BLaER1 (cell line): Measurements from ENCODE around the gene PGM2.

Source experiments
- H3K27ac ChIP-seq: shearing (Covaris generic); formaldehyde crosslinking; 2 replicates; pipeline ENCODE4 v1.8.1; 2022
- H3K27me3 ChIP-seq: shearing (Covaris generic); formaldehyde crosslinking; 2 replicates; pipeline ENCODE4 v1.8.1; 2022
- H3K36me3 ChIP-seq: shearing (Covaris generic); formaldehyde crosslinking; 2 replicates; pipeline ENCODE4 v1.8.1; 2022
- H3K4me1 ChIP-seq: shearing (Covaris generic); formaldehyde crosslinking; 2 replicates; pipeline ENCODE4 v1.8.1; 2022
- H3K4me2 ChIP-seq: shearing (Covaris generic); formaldehyde crosslinking; 2 replicates; pipeline ENCODE4 v1.8.1; 2022
- H3K4me3 ChIP-seq: shearing (Covaris generic); formaldehyde crosslinking; 2 replicates; pipeline ENCODE4 v1.8.1; 2022
- H3K9ac ChIP-seq: shearing (Covaris generic); formaldehyde crosslinking; 2 replicates; pipeline ENCODE4 v1.8.1; 2022
- H3K9me3 ChIP-seq: shearing (Covaris generic); formaldehyde crosslinking; 2 replicates; pipeline ENCODE4 v1.8.1; 2022
- H4K20me1 ChIP-seq: shearing (Covaris generic); formaldehyde crosslinking; 2 replicates; pipeline ENCODE4 v1.8.1; 2022
- Cebpa-rat ChIP-seq: shearing (Covaris generic); IDR thresholded peaks from 2 replicates; pipeline ENCODE4 v1.8.1; 2022

Gene PGM2

DNA sequence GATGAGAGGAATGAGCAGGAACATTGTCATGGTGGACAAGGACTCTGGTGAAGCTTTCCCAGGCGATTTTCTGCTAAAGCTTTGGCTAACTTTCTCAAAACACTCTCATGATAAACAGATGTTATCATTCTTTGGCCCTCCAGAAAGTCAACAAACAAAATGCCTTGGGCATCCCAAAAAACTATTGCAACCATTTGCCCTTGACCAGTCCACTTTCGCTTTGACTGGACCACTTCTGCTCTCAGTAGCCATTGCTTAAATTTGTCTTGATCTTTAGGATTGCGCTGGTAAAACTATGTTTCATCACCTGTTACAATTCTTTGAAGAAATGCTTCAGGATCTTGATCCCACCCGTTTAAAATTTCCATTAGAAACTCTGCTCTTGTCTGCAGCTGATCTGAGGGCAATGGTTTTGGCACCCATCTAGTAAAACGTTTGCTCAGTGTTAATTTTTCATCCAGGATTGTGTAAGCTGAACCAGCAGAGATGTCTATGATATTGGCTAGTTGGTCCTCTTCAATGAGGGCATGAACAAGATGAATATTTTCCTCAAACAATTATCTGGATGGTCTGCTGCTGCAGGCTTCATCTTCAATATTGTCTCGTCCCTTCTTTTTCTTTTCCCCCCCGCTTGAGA, 79.2 kb downstream of the PGM2 start:
- Histone ChIP-seq H3K36me3 (peaks cover 61% of the 10 kb centered on the region), H3K9me3 (no peaks in the 10 kb centered on the region), H3K4me1 (peaks cover 14% of the 10 kb centered on the region), H3K4me2 (no peak overlapping the region), H4K20me1 (peaks cover 18% of the 10 kb centered on the region), H3K27ac (no peak overlapping the region), H3K9ac (no peak overlapping the region), H3K4me3 (no peak overlapping the region), H3K27me3 (no peaks in the 10 kb centered on the region)
- no peak for TF ChIP-seq Cebpa-rat

GRCh38 chr4:37908488-37909331, 82.2 kb downstream of the PGM2 start:
- Histone ChIP-seq H3K36me3 (peaks cover 59% of the 10 kb centered on the region), H3K4me2 (no peak overlapping the region), H3K27me3 (no peaks in the 10 kb centered on the region), H3K9ac (no peak overlapping the region), H4K20me1 (peaks cover 7% of the 10 kb centered on the region), H3K9me3 (no peaks in the 10 kb centered on the region), H3K4me1 (no peaks in the 10 kb centered on the region), H3K4me3 (no peak overlapping the region), H3K27ac (no peak overlapping the region)
- no peak for TF ChIP-seq Cebpa-rat

GRCh38 chr4:37909332-37910090, 83.0 kb downstream of the PGM2 start:
- Histone ChIP-seq H3K4me3 (no peak overlapping the region), H3K27me3 (no peaks in the 10 kb centered on the region), H3K9ac (no peak overlapping the region), H3K27ac (no peak overlapping the region), H3K4me2 (no peak overlapping the region), H3K4me1 (no peaks in the 10 kb centered on the region), H3K9me3 (no peaks in the 10 kb centered on the region), H3K36me3 (peaks cover 59% of the 10 kb centered on the region), H4K20me1 (no peaks in the 10 kb centered on the region; the same call in none of the 2 replicates)
- TF ChIP-seq Cebpa-rat = no peak

DNA sequence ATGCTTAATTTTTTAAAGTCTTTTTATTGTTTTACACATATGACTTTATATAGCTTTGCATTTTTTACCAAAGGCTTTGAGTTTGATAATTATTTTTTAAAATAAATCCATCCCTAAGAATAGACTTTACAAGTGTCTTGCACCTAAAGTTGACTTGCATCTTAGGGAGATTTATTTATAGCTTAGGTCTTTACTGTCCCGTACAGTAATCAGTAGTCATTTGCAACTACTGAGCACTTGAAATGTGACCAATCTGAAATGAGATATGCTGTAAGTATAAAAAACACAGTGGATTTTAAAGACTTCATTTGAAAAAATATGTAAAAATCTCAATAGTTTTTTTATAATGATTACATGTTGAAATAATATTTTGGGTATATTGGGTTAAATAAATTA, 83.6 kb downstream of the PGM2 start:
- no peak for TF ChIP-seq Cebpa-rat

More for the DNA sequence above, 83.6 kb downstream of the PGM2 start:
- Histone ChIP-seq H3K9me3 (no peaks in the 10 kb centered on the region), H3K4me1 (no peaks in the 10 kb centered on the region), H3K36me3 (peaks cover 60% of the 10 kb centered on the region), H4K20me1 (no peaks in the 10 kb centered on the region; the same call in none of the 2 replicates), H3K27ac (no peak overlapping the region), H3K27me3 (no peaks in the 10 kb centered on the region), H3K4me2 (no peak overlapping the region), H3K4me3 (no peak overlapping the region), H3K9ac (no peak overlapping the region)
